RWPE2 (cell line): Measurements from ENCODE around the gene SMYD3.

Experiments used
- ATAC-seq: fragments of 200-7000 bp; cut with Tn5 transposase; 3 replicates; pipeline ENCODE4 v1.9.1; 2021; ENCODE audit warnings: low read depth
- DNase-seq: peaks from one replicate; pipeline ENCODE4 v3.0.0-alpha.2; 2020; ENCODE audit warnings: low spot score
- H3K27ac ChIP-seq: fragments of 450-650 bp; 2 replicates; pipeline ENCODE4 v1.5.1; 2017; ENCODE audit warnings: mild to moderate bottlenecking; ENCODE audit not compliant: poor library complexity, severe bottlenecking
- H3K27me3 ChIP-seq: fragments of 250-450 bp; sonication (Bioruptor Pico); 2 replicates; pipeline ENCODE4 v1.5.1; 2021; ENCODE audit warnings: mild to moderate bottlenecking, moderate library complexity; ENCODE audit not compliant: insufficient read depth, poor library complexity, severe bottlenecking
- H3K36me3 ChIP-seq: fragments of 250-450 bp; sonication (Bioruptor Pico); 2 replicates; pipeline ENCODE4 v1.5.1; 2020; ENCODE audit warnings: low read depth, mild to moderate bottlenecking, moderate library complexity
- H3K4me1 ChIP-seq: fragments of 250-450 bp; sonication (Bioruptor Pico); 2 replicates; pipeline ENCODE4 v1.5.1; 2021; ENCODE audit warnings: mild to moderate bottlenecking, moderate library complexity; ENCODE audit not compliant: insufficient read depth, poor library complexity, severe bottlenecking
- H3K4me3 ChIP-seq: fragments of 250-450 bp; sonication (Bioruptor Pico); 2 replicates; pipeline ENCODE4 v1.5.1; 2021; ENCODE audit warnings: mild to moderate bottlenecking, moderate library complexity; ENCODE audit not compliant: severe bottlenecking
- H3K9me3 ChIP-seq: fragments of 250-450 bp; sonication (Bioruptor Pico); 2 replicates; pipeline ENCODE4 v1.5.1; 2021; ENCODE audit warnings: mild to moderate bottlenecking, moderate library complexity; ENCODE audit not compliant: severe bottlenecking
- CTCF ChIP-seq: fragments of 450-650 bp; IDR thresholded peaks from one replicate; pipeline ENCODE4 v1.5.1; 2017; ENCODE audit warnings: mild to moderate bottlenecking, moderate library complexity; ENCODE audit not compliant: poor library complexity, severe bottlenecking

The SMYD3 gene

GRCh38 chr1:246267896-246268295 lies 239.2 kb downstream of the SMYD3 start:
- no peaks in the 10 kb centered on the region for H3K4me1 ChIP-seq
- no peak for DNase-seq
- no peak for ATAC-seq
- no peak overlapping the region for H3K27ac ChIP-seq
- H3K9me3 ChIP-seq, result no peaks in the 10 kb centered on the region
- H3K4me3 ChIP-seq, result no peak overlapping the region
- H3K36me3 ChIP-seq, result no peaks in the 10 kb centered on the region
- no peak for TF ChIP-seq CTCF
- H3K27me3 ChIP-seq, result no peaks in the 10 kb centered on the region

- no peak overlapping the region for H3K27ac ChIP-seq
- DNase-seq (no peak), ATAC-seq (no peak)
- H3K4me1 ChIP-seq, result no peaks in the 10 kb centered on the region
- no peaks in the 10 kb centered on the region for H3K9me3 ChIP-seq
- H3K36me3 ChIP-seq, result no peaks in the 10 kb centered on the region
- no peaks in the 10 kb centered on the region for H3K27me3 ChIP-seq
- TF ChIP-seq CTCF, result no peak
- no peak overlapping the region for H3K4me3 ChIP-seq
Observed at GRCh38 chr1:246267426-246267825, 239.7 kb downstream of the SMYD3 start.

GRCh38 chr1:246265481-246265880 lies 241.6 kb downstream of the SMYD3 start:
- no peak for TF ChIP-seq CTCF
- Histone ChIP-seq H3K9me3 (no peaks in the 10 kb centered on the region), H3K27me3 (no peaks in the 10 kb centered on the region), H3K4me1 (no peaks in the 10 kb centered on the region), H3K36me3 (no peaks in the 10 kb centered on the region), H3K27ac (no peak overlapping the region), H3K4me3 (no peak overlapping the region)
- ATAC-seq (no peak), DNase-seq (no peak)

GRCh38 chr1:246262281-246262680 lies 244.8 kb downstream of the SMYD3 start:
- no peaks in the 10 kb centered on the region for H3K4me1 ChIP-seq
- ATAC-seq (no peak), DNase-seq (no peak)
- H3K36me3 ChIP-seq, result no peaks in the 10 kb centered on the region
- peaks cover 6% of the 10 kb centered on the region for H3K9me3 ChIP-seq
- no peak overlapping the region for H3K27ac ChIP-seq
- H3K27me3 ChIP-seq, result no peaks in the 10 kb centered on the region
- TF ChIP-seq CTCF, result no peak
- H3K4me3 ChIP-seq, result no peak overlapping the region

GRCh38 chr1:246261639-246262038 lies 245.4 kb downstream of the SMYD3 start:
- Histone ChIP-seq H3K27me3 (no peaks in the 10 kb centered on the region), H3K4me1 (no peaks in the 10 kb centered on the region), H3K27ac (no peak overlapping the region), H3K36me3 (no peaks in the 10 kb centered on the region), H3K4me3 (no peak overlapping the region), H3K9me3 (peaks cover 6% of the 10 kb centered on the region)
- no peak for TF ChIP-seq CTCF
- no peak for ATAC-seq
- no peak for DNase-seq
